Endothelial cell of umbilical vein (primary cell): ENCODE results near the gene POTEI. TPM values are rescaled to one million over a fixed set of nuclear protein-coding genes. Genes with fewer than 3 reads are reported as not detected.
"Not testable (repeated sequence)": the region's sequence is repeated elsewhere in the genome, so short reads cannot be mapped to it uniquely, and the experiment has no call there.

ENCODE experiments used
- Bru-seq: library from RNA; stranded (reverse); fragments of 400-500 nt; gene quantifications from one replicate; lab custom pipeline; 2021; lab: Mats Ljungman, UMichigan
- BruChase-seq, 2 experiments: library from RNA; stranded (reverse); fragments of 400-500 nt; gene quantifications; one replicate each; lab custom pipeline; 2021; lab: Mats Ljungman, UMichigan
- BruUV-seq: library from RNA; stranded (reverse); fragments of 400-500 nt; replicated peaks from 2 replicates; lab custom pipeline; 2021; lab: Mats Ljungman, UMichigan
- CTCF ChIA-PET: fragments of 300-600, 350-600 bp; sonication (Branson Sonifier 250); formaldehyde crosslinking; loops from one replicate; lab custom pipeline; 2021; ENCODE audit warnings: antibody characterized with exemption, inconsistent platforms; lab: Charles Lee
- POLR2A ChIA-PET: fragments of 300-600, 350-600 bp; sonication (Branson Sonifier 250); formaldehyde crosslinking; loops from one replicate; lab custom pipeline; 2021; ENCODE audit warnings: antibody characterized with exemption, inconsistent platforms; lab: Charles Lee
- DNase-seq: peaks from one replicate; pipeline ENCODE4 v3.0.0-alpha.2; 2011; ENCODE audit warnings: low read depth, low spot score
- FAIRE-seq: peaks from 2 replicates; lab custom pipeline; 2011; peaks lifted over from hg19 to GRCh38; lab: Jason Lieb, UNC
- H2AFZ ChIP-seq: 2 replicates; pipeline ENCODE4 v1.6.0; 2012; ENCODE audit warnings: low read depth, low read length, control low read depth, inconsistent platforms
- H3K27ac ChIP-seq: 2 replicates; pipeline ENCODE4 v1.5.1; 2011; ENCODE audit warnings: low read depth, mild to moderate bottlenecking, control low read depth, low read length, moderate library complexity; ENCODE audit not compliant: insufficient read depth
- H3K27me3 ChIP-seq, 2 experiments: 2 replicates each; pipeline versions ENCODE4 v1.6.0 to v1.6.1; 2011; ENCODE audit warnings: low read length in 2 of 2, mixed read lengths in 1 of 2; ENCODE audit not compliant: control insufficient read depth in 2 of 2, insufficient read depth in 2 of 2
- H3K36me3 ChIP-seq, 2 experiments: 2 replicates in 1 of 2; 3 replicates in 1 of 2; pipeline ENCODE4 v1.5.1; 2011; ENCODE audit warnings: low read length in 2 of 2, mild to moderate bottlenecking in 1 of 2, moderate library complexity in 1 of 2; ENCODE audit not compliant: control insufficient read depth in 2 of 2, insufficient read depth in 2 of 2; ENCODE audit errors: extremely low read depth in 1 of 2
- H3K4me1 ChIP-seq: 3 replicates; pipeline ENCODE4 v1.5.1; 2011; ENCODE audit warnings: mild to moderate bottlenecking, low read length; ENCODE audit not compliant: control insufficient read depth, insufficient read depth; ENCODE audit errors: extremely low read depth
- H3K4me2 ChIP-seq: 2 replicates; pipeline ENCODE4 v1.6.1; 2011; ENCODE audit warnings: low read length, control low read depth, mixed read lengths; ENCODE audit not compliant: insufficient read depth
- H3K4me3 ChIP-seq, 3 experiments: fragments of 200-600 bp in 1 of 3; sonication (generic), shearing (Covaris generic) in 1 of 3; replicated peaks in 1 of 3; 2 replicates each; pipeline ENCODE4 v1.5.1; 2011 to 2016; ENCODE audit warnings: control low read depth in 3 of 3, low read length in 3 of 3, mild to moderate bottlenecking in 2 of 3, inconsistent platforms in 1 of 3, low read depth in 1 of 3, moderate library complexity in 1 of 3; ENCODE audit not compliant: insufficient read depth in 1 of 3
- H3K79me2 ChIP-seq: 2 replicates; pipeline ENCODE4 v1.6.0; 2012; ENCODE audit warnings: low read length, inconsistent platforms; ENCODE audit not compliant: control insufficient read depth, insufficient read depth
- H3K9ac ChIP-seq: replicated peaks from 2 replicates; pipeline ENCODE3; 2011; ENCODE audit warnings: low read length, control low read depth; ENCODE audit not compliant: insufficient read depth; ENCODE audit errors: extremely low read depth
- H3K9me1 ChIP-seq: replicated peaks from 3 replicates; pipeline ENCODE4 v1.6.0; 2011; ENCODE audit warnings: mild to moderate bottlenecking, low read length; ENCODE audit not compliant: control insufficient read depth, insufficient read depth; ENCODE audit errors: extremely low read depth
- H3K9me3 ChIP-seq: replicated peaks from 2 replicates; pipeline ENCODE4 v1.5.1; 2012; ENCODE audit warnings: low read length, inconsistent platforms; ENCODE audit not compliant: control insufficient read depth, insufficient read depth
- H4K20me1 ChIP-seq: replicated peaks from 2 replicates; pipeline ENCODE3; 2011; ENCODE audit warnings: mild to moderate bottlenecking, low read length; ENCODE audit not compliant: control insufficient read depth, insufficient read depth; ENCODE audit errors: extremely low read depth
- dilution Hi-C: fragments of 300-500 bp; cut with MboI; formaldehyde crosslinking; loops from one replicate; pipeline ENCODE4 v1.15.0; 2019; ENCODE audit warnings: low sequenced_read_pairs; ENCODE audit not compliant: extremely low pct_ligation_motif_present
- intact Hi-C: fragments of 100-400 bp; cut with micrococcal nuclease; formaldehyde crosslinking; loops from one replicate; pipeline ENCODE4 v1.10.0; 2022
- long read RNA-seq: library from polyadenylated mRNA; stranded (forward); transcript quantifications from one replicate; pipeline ENCODE4 v2.0.0, GENCODE V29; 2021
- polyA minus RNA-seq, 3 experiments: library from RNA; depleted of rRNA, polyadenylated mRNA; stranded (reverse); fragments of >200 nt; gene quantifications; 1 replicate in 1 of 3; 2 replicates in 2 of 3; pipeline ENCODE4 v1.2.3, GENCODE V29; 2011
- polyA plus RNA-seq, 4 experiments: library from polyadenylated mRNA; depleted of rRNA in 3 of 4; stranded (reverse) in 3 of 4; unstranded in 1 of 4; fragments of >200 nt; gene quantifications; 2 replicates each; pipeline versions ENCODE4 v1.2.1 to v1.2.3, GENCODE V29; 2011 to 2012; ENCODE audit warnings: missing spikeins in 1 of 4
- total RNA-seq: library from RNA; stranded (reverse); gene quantifications from 2 replicates; pipeline ENCODE4 v1.2.3, GENCODE V29; 2021

The POTEI gene
- total RNA-seq (0.13 and 0.16 TPM in 2 replicates), polyA plus RNA-seq (0.10 TPM in 2 replicates), polyA minus RNA-seq (1.5 and 1.6 TPM in 2 replicates), Bru-seq, nascent RNA (percentile 16 among the genes with signal in this experiment), BruChase-seq, experiment 1, labeled RNA remaining after a 6-hour chase (not detected), BruChase-seq, experiment 2, labeled RNA remaining after a 2-hour chase (percentile 7 among the genes with signal in this experiment)
- polyA plus RNA-seq (2011; cell fraction: cytosol; rRNA removed), result 0.04 and 0.07 TPM in 2 replicates
- polyA plus RNA-seq (2011; cell fraction: nucleus; rRNA removed), result 0.93 and 1.2 TPM in 2 replicates
- polyA plus RNA-seq (2012), result 0.03 and 0.05 TPM in 2 replicates
- polyA minus RNA-seq (2011; cell fraction: cytosol; rRNA and poly(A)+ RNA removed), result not detected
- 4.3 and 4.6 TPM in 2 replicates for polyA minus RNA-seq (2011; cell fraction: nucleus; rRNA and poly(A)+ RNA removed)
- long read RNA-seq, result 0 reads

DNA sequence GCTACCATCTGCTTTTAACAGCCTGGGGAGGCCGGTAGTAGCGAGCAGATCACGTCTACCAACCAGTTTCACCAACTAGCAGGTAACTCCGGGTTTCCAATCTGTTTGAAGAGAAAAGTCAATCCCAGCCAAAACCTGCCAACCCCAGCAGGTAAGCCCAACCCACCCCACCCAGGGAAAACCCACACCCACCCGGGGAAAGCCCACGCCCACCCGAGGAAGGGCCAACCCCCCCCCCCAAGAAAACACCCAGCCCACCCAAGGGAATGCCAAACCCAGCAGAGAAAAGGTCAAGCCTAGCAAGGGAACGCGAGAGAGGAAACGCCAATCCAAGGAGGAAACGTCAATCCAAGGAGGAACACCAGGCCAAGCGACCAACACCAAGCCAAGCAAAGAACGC lies at the start of gene POTEI:
POTEI (minus strand) TSS at position 101 of the 400 bp plus-strand sequence; CDS start at position 8, 93 bp downstream.
- H3K4me2 ChIP-seq, H3K4me1 ChIP-seq, H3K9ac ChIP-seq, H2AFZ ChIP-seq, DNase-seq, H3K79me2 ChIP-seq, CTCF ChIA-PET, H3K9me3 ChIP-seq, H3K36me3 ChIP-seq, POLR2A ChIA-PET, BruUV-seq, H3K4me3 ChIP-seq, FAIRE-seq, intact Hi-C loops, H3K27me3 ChIP-seq, H3K27ac ChIP-seq, dilution Hi-C loops, H4K20me1 ChIP-seq, H3K9me1 ChIP-seq: not testable (repeated sequence)

DNA sequence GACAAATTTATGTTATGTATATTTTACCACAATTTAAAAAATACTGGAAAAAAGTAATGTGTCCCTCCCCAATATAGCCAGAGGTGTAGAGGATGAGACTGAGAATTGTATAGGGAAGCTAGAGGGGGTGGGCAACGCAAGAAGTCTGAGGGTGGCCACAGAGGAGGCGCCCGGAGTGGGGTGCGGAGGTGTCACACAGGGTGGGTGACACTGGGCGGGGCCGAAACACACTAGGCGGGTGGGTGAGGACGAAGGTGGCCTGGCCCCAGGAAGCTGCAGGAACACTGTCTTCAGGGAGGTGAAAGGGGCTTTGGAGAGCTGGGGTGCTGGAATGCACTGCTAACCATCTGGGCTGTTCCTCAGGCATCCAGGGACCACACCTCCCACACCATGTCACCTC lies 47.3 kb upstream of the POTEI start:
- H3K9ac ChIP-seq, DNase-seq, FAIRE-seq, H3K9me1 ChIP-seq, BruUV-seq, H3K79me2 ChIP-seq, H2AFZ ChIP-seq, H3K27ac ChIP-seq, H3K4me3 ChIP-seq, CTCF ChIA-PET, dilution Hi-C loops, H3K4me2 ChIP-seq, H3K27me3 ChIP-seq, POLR2A ChIA-PET, H3K9me3 ChIP-seq, H3K36me3 ChIP-seq, H3K4me1 ChIP-seq, H4K20me1 ChIP-seq, intact Hi-C loops: not testable (repeated sequence)

DNA sequence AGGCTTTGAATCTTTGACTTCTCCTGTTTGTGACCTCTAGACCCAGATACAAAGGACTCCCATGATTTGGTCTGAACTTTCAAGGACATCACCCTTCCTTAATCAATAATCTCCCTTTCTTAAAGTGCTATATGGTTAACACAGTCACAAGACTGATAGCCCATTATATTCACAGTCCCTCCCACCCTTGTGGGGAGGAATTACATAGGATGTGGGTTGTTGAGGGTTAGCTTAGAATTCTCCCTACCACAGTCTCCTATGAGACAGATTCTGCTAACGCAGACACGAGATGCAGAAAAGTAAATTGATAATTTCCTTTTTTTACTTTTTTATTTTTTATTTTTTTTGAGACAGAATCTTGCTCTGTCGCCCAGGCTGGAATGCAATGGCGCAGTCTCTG lies 45.0 kb upstream of the POTEI start:
- intact Hi-C loops, H3K4me3 ChIP-seq, H3K27ac ChIP-seq, H3K9me1 ChIP-seq, H3K9ac ChIP-seq, H3K9me3 ChIP-seq, H2AFZ ChIP-seq, H3K36me3 ChIP-seq, H4K20me1 ChIP-seq, BruUV-seq, dilution Hi-C loops, CTCF ChIA-PET, H3K4me2 ChIP-seq, H3K4me1 ChIP-seq, POLR2A ChIA-PET, H3K27me3 ChIP-seq, FAIRE-seq, H3K79me2 ChIP-seq, DNase-seq: not testable (repeated sequence)

DNA sequence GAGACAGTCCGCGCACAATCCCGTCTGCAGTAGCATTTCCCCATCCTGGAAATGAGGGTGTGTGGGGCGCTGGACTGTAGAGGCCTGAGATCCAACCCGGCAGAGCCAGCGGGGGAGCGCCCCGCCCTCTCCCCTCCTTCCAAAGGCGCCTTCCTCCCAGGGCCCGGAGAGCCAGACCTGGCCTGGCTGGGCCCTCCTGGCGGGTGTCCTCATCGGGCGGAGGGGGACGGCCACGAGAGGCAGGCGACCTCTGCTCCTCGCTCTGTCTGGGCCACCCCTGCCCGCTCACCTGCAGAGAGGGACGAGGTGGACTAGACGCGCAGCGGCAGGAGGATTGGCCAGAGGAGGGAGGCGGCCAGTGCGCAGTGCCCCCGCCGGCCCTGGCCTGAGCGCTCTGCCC lies 40.3 kb upstream of the POTEI start:
- H3K27me3 ChIP-seq, H3K27ac ChIP-seq, H3K36me3 ChIP-seq, H3K9me3 ChIP-seq, intact Hi-C loops, H2AFZ ChIP-seq, POLR2A ChIA-PET, H3K4me3 ChIP-seq, H3K4me1 ChIP-seq, DNase-seq, H4K20me1 ChIP-seq, FAIRE-seq, H3K9ac ChIP-seq, CTCF ChIA-PET, dilution Hi-C loops, BruUV-seq, H3K79me2 ChIP-seq, H3K4me2 ChIP-seq, H3K9me1 ChIP-seq: not testable (repeated sequence)
